Astrocyte of the hippocampus (primary cell): Measurements from ENCODE around the gene WTIP.
"Not testable (repeated sequence)": the region's sequence is repeated elsewhere in the genome, so short reads cannot be mapped to it uniquely, and the experiment has no call there.

Experiments used
- DNase-seq: peaks from one replicate; pipeline ENCODE4 v3.0.0; 2011; ENCODE audit warnings: low read depth, low spot score

WTIP gene

DNA sequence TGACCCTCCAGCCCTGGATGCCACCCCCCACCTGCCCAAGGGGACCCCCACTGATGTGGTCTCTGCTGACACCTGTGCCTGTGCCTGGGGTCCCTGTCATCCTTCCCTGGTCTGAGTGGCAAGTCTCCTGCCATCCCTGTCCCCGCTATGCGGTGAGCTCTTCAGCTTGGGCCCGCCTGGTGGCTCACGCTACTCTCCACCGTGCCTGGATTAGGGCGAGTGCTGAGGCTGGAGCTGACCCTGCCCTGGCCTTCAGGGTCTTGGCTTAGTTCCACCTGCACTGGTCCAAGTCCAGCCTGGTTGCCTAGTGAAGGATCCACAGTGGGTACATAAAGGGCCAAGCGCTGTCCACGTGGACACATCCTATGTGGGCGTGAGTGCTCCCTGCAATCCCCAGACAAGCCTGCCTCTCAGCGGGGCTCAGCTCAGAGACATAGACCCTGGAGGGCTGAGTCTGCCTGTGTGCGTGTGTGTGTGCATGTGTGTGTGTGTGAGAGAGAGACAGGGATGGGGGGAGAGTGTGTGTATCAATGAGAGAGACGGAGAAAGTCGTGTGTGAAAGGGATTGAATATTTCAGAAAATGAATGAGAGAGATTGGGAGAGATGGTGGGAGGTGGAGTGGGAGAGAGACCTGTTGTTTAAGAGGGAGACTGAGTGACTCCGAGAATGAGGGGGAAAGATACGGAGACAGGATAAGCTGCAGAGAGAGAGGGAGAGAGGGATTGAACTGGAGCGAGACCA, 22.1 kb downstream of the WTIP start:
- no peak for DNase-seq

DNA sequence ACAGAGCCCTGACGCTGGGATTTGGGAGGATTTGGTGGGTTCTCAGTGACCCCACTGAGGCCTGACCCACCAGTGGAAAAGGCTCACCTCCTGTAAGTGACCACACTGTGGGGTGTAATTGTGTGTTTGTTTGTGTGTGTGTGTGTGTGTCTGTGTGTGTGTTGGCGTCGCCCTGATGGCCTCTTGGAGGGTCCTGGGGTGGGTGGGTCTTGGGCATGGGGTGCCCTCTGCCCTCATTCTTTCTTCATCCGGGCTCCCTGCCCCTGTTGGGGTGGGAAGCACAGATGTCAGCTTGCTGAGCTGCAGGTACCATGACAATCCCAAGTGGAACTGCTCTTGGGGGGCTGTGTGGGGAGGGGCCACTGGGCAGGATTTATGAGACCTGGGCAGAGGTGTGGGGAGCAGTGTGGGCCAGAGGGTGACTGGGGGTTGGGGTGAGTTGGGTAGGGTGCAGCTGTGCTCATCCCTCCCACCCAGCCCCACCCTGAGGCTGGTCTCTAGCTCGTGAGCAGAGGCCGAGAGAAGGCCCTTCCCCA, 22.8 kb downstream of the WTIP start:
- DNase-seq = no peak

DNA sequence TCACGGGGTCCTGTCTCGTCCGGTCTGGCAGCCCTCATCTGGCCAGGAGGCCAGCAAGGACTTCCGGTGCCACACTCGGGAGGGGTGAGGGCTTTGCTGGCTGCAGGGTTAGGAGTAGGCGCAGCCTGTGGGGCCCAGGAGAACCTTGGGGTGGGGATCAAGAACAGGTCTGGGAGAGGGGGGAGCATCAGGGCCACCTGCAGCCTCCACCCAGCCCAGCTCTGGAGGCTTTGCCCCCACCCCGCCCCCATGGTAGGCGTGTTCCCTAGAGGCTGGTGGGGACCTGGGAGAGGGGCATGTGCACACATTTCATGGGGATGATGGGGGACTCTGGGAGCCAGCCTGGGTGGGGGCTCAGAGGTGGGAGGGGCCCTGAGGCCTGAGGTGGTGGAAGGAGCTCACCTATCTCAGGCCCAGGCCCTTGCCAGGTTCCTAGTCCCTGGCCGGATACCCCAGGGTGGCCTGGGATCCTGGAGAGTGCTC, 23.3 kb downstream of the WTIP start:
- DNase-seq = no peak

DNA sequence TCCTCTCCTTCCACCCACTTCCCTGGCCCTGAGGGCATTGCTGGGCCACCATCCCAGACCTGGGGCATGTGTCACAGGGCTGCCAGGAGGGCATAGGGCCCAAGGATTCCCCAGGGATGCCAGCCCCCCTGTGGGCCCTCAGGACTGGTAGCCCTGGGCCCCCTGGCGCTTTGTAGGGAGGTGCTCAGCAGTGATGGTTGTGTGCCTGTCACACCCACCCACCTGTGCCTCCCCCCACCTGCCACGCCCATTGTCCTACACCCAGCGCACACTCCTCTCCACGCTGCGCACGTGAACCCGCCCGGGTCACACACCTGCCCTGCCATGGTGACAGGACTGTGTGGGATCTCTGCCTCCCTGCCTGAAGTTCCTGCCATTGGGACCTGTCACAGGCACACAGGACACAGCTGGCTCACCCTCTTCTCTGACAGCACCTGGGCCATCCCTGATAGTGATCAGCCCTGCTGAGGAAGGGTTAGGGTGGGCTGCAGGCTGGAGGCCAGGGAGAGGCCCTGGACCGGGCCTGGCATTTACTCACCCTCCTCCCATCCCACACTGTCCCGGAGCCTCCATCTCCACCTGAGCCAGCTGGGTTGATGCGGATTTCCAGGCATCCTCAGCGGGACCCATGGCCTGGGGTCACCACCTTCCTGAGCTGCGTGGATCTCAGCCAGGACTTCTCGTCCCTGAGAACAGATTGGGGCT, 23.9 kb downstream of the WTIP start:
- no peak for DNase-seq

DNA sequence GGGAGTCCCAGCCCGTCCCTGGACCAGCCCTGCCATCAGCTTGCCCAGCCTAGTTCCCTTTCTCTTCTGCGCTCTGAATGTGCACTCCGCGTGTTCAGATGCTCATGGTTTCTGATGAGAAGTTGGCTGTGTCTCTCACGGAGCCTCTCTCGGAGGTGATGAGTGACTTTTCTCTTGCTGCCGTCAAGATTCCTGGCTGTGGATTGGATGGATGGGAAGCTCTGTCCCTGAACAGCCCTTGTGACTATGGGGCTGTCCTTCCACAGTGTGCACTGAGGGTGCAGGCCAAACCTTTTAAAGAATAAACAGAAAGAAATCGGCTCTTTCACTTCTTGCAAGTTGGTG, 24.4 kb downstream of the WTIP start:
- DNase-seq = no peak

DNA sequence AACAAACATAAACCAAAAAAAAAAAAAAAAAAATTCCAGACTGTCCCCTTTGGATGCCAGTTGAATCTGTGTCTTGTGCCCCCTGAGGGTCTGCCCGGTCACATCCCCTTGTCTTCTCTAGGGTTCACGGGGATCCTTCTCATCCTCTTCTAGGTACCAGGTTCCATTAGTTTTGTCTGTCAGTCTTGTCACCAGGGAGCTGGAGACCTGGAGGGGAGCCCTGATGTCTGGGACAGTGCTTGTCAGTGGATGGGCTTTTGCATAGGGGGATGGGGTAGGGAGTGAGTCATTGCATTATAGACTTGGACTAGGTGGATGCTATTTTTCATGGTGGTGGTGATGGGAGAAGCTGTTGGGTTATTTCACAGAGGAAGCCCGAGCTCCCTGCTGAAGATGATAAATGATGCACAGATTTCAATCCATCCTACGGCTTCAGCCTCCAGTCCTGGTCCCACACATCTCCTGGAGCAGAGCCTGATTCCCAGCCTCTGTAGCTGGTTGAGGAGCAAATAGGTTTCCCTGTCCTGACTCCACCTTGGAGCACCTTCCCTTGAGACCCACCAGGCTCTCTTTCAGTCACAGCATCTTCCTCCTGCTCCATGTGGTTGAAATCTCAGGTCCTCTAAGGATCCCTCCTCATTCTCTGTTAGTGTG, 26.0 kb downstream of the WTIP start:
- DNase-seq = no peak

DNA sequence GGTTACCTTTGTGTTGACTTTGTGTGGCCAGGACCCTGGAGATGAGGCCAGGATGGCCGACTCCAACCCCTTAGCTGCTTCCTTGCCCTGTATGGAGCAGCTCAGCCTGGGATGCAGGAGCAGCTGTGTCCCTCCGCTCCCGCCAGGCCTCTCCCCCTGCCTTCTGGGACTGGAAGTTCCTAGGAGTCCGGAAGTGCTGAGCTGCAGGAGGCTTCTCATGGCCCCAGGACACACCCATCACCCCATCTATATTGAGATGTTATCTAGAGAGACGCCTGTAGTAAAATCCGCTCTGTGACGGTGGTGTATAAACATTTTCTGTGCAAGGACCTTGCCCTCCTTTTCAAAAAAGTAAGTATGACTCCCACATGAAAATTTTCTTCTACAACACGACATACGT, 27.0 kb downstream of the WTIP start:
- DNase-seq = no peak

DNA sequence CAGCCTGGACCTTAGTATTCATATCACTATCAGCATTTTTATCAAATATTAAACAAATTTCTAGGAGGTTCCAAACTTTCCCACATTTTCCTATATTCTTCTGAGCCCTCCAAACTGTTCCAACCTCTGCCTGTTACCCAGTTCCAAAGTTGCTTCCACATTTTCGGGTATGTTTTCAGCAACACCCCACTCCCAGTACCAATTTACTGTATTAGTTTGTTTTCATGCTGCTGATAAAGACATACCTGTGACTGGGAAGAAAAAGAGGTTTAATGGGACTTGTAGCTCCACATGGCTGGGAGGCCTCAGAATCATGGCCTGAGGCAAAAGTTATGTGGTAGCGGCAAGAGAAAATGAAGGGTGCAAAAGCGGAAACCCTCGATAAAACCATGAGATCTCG, 29.3 kb downstream of the WTIP start:
- not testable (repeated sequence) for DNase-seq

DNA sequence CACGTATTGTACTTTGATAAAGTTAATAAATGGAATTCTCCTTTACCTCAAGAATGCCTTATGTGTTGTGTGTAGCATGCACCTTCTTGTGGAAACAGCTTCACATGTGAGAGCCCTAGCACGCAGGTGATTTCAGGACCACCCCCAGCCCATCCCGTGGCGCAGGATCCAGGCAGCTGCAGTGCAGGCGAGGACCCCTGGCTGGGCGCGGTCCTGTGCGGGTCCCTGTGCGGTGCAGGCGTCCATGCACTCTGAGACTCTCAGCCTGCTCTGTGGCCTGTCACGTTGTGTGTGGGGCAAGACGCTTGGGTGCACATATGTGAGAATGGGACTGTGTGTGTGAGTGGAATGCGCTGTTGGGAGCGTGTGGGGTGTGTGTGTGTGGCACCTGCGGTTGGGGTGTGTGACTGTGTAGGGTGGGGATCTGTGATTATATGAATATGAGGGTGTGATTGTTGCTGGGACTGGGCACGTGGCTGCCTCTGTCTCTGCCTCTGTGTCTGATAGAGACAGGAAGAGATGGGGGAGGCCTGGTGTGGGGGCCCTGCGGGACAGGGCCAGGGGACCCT, 30.8 kb downstream of the WTIP start:
- no peak for DNase-seq

DNA sequence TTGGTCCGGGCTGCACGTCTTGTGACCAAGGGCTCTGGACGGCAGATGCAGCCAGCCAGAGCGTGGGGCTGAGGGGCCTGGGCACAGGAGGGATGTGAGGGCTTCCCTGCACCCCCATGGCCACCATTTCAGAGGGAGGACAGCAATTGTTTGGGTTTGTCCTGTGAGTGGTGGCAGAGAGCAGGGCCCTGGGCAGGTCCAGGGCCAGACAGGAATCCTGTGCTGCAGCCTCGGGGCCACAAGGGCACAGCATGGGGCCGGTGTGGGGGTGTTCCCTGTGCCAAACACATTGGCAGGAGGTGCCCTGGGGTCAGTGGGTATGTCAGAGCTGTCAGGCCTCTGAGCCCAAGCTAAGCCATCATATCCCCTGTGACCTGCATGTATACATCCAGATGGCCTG, 32.2 kb downstream of the WTIP start:
- DNase-seq = no peak

DNA sequence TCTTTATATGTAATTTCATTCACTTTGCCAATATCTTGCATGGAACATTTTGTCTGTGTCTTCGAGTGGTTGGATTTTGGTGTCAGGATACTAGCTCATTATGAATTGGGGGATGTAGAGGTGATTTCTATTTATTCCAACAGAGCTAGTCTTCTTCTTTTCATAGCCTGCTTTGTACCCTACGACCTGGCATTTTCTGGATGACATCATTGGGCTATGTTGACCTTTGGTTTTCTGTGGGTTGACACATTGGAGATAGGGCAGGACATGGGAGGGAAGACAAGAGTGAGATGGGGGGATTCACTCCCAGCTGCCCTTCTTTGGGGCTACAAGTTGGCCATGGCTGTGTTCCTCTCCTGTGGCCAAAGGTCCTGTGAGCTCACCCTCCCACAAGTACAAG, 38.0 kb downstream of the WTIP start:
- no peak for DNase-seq

DNA sequence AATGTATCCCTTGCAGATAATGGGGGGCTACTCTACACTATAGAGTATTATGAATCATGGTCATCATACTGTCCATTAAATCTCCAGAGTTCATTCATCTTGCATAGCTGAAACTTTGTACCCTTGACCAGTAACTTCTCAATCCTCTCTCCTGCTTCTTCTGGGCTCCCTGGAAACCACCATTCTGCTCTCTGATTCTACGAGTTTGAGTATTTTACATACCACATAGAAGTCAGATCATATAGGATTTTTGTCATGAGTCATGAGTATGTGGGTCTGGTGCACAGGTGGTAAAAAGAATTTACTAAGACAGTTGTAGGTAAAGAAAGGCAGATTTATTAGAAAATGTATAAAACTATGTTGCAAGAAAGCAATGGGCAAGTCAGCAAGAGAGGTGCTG, 41.9 kb downstream of the WTIP start:
- DNase-seq = no peak

DNA sequence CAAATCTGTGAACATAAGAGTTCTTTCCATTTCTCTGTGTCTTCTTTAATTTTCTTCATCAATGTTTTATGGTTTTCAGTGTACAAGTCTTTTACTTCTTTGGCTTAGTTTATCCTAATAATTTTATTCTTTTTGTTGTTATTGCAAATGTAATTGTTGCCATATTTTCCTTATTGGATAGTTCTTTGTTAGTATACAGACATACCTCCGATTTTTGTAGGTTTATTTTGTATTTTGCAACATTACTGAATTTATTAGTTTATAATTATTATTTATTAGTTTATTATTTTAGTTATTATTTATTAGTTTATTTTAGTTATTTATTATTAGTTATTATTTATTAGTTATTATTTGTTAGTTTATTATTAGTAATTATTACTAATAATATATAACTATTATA, 43.4 kb downstream of the WTIP start:
- no peak for DNase-seq

DNA sequence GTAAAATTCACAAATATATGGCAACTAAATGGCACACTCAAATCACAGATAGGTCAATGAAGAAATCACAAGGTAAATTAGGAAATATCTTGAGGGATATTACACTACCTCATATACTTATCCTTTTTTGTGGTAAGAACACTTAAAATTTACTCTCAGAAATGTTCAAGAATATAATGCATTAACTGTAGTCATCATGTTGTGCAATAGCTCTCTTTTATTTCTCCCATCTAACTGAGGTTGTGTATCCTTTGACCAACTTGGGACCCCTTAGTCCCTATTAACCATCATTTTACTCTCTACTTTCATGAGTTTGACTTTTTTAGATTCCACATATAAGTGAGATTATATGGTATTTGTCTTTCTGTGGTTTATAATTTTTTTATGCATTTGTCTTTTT, 52.6 kb downstream of the WTIP start:
- DNase-seq = no peak

DNA sequence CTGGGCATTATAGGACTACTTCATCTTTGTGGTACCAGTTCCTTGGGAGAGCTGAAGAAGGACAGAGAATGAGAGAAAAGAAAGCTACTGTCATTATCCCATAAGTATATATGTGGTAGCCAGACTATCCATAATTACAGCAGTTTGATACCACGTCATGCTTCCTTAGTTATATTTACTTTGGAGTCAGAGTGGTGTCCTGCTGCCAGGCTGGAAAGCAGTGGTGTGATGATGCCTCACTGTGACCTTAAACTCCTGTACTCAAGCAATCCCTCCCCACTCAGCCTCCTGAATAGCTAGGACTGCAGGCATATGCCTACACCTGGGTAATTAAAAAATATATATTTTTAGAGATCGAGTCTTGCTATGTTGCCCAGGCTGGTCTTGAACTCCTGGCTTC, 57.8 kb downstream of the WTIP start:
- no peak for DNase-seq

DNA sequence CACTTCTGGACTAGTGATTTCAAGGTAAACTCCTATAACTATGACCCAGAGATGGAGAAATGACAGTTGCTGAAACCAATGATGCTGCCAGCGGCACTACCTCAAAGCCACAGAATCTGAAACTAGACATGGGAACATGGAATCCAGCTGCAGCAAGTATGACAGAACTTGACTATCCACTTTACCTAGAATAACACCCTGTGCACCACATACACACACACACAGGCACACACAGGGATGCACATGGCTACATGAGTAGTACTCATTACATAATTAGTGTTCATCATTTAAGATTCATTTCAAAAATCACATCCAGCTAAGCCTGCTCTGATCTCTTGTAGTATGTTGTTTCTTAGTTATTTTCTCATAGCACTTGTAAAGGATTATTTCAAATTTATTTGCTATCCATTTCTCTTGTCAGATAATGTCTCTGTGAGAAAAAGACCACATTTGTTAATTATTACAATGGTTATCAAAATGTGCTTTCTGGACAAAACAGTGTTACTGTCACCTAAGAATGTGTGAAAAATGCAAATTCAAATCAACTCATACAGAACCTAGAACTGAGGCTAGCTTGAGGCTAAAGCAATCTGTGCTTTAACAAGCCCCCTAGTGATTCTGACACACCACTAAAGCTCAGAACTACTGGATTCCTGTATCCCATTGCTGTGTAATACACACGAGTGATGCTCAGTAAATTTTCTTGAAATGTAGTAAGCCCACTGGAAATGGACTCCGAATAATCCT, 59.4 kb downstream of the WTIP start:
- DNase-seq = no peak

DNA sequence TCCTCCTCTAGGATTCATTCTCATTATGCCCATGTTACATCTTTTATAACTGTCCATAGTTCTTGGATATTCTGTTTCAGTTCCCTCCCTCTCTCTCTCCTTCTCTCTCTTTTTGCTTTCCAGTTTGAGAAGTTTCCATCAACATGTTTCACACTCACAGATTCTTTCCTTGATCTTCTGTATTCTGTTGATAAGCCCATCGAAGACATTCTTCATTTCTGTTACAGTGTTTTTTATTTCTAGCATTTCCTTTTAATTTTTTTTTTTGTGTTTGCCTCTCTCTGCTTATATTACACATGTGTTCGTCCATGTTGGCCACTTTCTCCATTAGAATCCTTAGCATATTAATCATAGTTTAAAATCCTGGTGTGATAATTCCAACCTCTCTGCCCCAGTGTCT, 68.3 kb downstream of the WTIP start:
- DNase-seq = no peak

DNA sequence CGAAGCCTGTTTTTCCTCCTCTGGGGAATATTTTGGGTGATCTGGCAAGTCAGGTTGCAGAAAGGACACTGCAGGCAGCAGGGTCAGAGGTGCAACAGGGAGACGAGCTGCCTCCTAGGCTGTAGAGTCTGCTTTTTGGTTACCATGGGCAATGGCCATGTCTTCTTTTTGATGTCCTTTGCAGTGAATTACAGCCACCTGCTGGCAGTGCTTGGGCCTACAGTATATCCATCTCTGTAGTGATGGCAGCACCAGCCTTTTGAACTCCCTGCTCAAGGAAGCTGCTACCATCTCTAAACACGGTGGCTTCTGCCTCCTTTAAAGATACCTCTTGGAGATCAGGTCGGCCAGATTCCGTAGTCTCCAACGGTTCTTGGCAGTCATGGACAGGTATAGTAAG, 73.9 kb downstream of the WTIP start:
- DNase-seq = no peak

DNA sequence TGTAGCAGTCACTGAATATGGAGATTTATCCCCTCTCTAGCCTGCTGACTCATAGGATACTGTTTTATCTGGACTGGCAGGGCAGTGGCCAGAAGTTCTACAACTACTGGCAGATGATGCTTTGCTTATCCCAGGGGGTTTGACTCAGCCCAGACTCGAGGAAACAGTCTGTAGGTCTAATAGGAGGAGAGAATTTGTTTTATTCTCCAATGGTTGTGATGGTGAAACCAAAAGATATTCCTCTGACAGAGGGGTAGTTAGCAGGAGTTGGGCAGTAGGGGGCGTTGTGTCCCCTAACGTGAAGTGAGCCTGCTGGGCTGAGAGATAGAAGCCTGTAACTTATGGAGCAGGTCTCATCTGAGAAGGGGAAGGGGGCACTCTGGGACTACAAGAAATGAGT, 74.9 kb downstream of the WTIP start:
- no peak for DNase-seq

DNA sequence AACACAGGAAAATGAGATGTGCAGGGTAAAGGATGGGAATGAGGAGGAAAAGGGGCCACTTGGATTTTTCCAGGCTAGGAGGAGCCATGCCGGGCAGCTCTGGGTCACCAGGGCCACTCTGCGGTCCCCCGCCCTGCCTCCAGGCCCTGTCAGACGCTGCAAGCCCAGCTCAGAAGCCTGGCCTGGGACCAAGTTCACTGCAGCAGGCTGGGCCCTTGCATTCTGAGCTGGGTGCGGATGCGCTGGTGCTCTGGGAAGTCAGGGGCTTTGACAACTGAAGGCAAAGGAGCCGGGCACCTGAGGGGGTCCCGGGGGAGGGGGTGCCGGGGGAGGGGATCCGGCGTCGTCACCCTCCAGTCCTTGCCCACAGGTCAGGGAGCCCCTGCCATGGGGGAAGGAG, 77.5 kb downstream of the WTIP start:
- no peak for DNase-seq

DNA sequence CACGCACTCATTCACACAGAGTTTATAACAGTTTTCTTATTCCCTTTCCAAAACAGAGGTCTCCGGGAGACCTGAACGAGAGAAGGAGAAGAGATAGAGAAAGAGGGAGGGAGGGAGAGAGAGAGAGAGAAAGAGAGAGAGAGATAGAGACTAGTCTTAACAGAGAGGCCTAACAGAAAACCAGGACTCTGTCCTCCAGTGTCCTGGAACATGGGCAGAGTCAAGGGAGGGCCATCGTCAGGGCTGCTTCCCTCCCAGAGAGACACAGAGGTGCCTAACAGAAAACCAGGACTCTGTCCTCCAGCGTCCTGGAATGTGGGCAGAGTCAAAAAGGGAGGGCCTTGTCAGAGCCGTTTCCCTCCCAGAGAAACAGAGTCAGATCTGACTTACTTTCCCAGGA, 78.7 kb downstream of the WTIP start:
- DNase-seq = no peak
